PC-3 (cell line): Measurements from ENCODE around the gene BZW2. TPM values are rescaled to one million over a fixed set of nuclear protein-coding genes. Genes with fewer than 3 reads are reported as not detected.

Experiments
- ATAC-seq: fragments of 200-7000 bp; cut with Tn5 transposase; 2 replicates; pipeline ENCODE4 v1.9.1; 2020; ENCODE audit warnings: mild to moderate bottlenecking, moderate library complexity
- BruUV-seq: library from RNA; stranded (reverse); fragments of 400-500 nt; replicated peaks from 2 replicates; lab custom pipeline; 2021; lab: Mats Ljungman, UMichigan
- CTCF ChIA-PET: fragments of 300-600 bp; sonication (Branson Sonifier 250); formaldehyde crosslinking; loops from one replicate; lab custom pipeline; 2022; ENCODE audit warnings: antibody characterized with exemption; lab: Charles Lee
- POLR2A ChIA-PET: fragments of 300-600 bp; sonication (Branson Sonifier 250); formaldehyde crosslinking; loops from one replicate; lab custom pipeline; 2022; ENCODE audit warnings: antibody characterized with exemption; ENCODE audit not compliant: unreplicated experiment; lab: Charles Lee
- DNase-seq: peaks from one replicate; pipeline ENCODE4 v3.0.0-alpha.2; 2015
- H2AFZ ChIP-seq: fragments of 300-600 bp; sonication (generic); 2 replicates; pipeline ENCODE4 v1.6.0; 2016; ENCODE audit warnings: antibody characterized with exemption, low read length
- H3F3A ChIP-seq: fragments of 300-600 bp; sonication (generic); one replicate; pipeline ENCODE4 v1.6.0; 2017; ENCODE audit warnings: antibody characterized with exemption, low read length, control low read depth, mild to moderate bottlenecking; ENCODE audit not compliant: unreplicated experiment
- H3K27ac ChIP-seq: fragments of 300-600 bp; sonication (generic); 2 replicates; pipeline ENCODE4 v1.5.1; 2016; ENCODE audit warnings: mild to moderate bottlenecking, low read length
- H3K27me3 ChIP-seq: fragments of 300-600 bp; sonication (generic); 2 replicates; pipeline ENCODE4 v1.6.1; 2016; ENCODE audit warnings: low read length, mixed read lengths
- H3K36me3 ChIP-seq: fragments of 300-600 bp; sonication (generic); 2 replicates; pipeline ENCODE4 v1.6.1; 2016; ENCODE audit warnings: low read depth, mixed run types, low read length, mixed read lengths
- H3K4me1 ChIP-seq: fragments of 300-600 bp; sonication (generic); 2 replicates; pipeline ENCODE4 v1.5.1; 2016; ENCODE audit warnings: low read length; ENCODE audit not compliant: insufficient read depth
- H3K4me2 ChIP-seq: fragments of 300-600 bp; sonication (generic); 2 replicates; pipeline ENCODE4 v1.6.0; 2016; ENCODE audit warnings: low read length
- H3K4me3 ChIP-seq: fragments of 300-600 bp; sonication (generic); 2 replicates; pipeline ENCODE4 v1.5.1; 2016; ENCODE audit warnings: mild to moderate bottlenecking, low read length, mixed read lengths
- H3K79me2 ChIP-seq: fragments of 300-600 bp; sonication (generic); 2 replicates; pipeline ENCODE4 v1.6.1; 2017; ENCODE audit warnings: low read length, mixed read lengths
- H3K9ac ChIP-seq: fragments of 300-600 bp; sonication (generic); 2 replicates; pipeline ENCODE4 v1.6.0; 2016; ENCODE audit warnings: mild to moderate bottlenecking, low read length
- H3K9me2 ChIP-seq: fragments of 300-600 bp; sonication (generic); replicated peaks from 2 replicates; pipeline ENCODE4 v1.6.1; 2016; ENCODE audit warnings: mixed run types, low read length, mixed read lengths
- H3K9me3 ChIP-seq: fragments of 300-600 bp; sonication (generic); 2 replicates; pipeline ENCODE4 v1.6.1; 2016; ENCODE audit warnings: low read length, mixed read lengths
- H4K20me1 ChIP-seq: fragments of 300-600 bp; sonication (generic); 2 replicates; pipeline ENCODE4 v1.6.1; 2016; ENCODE audit warnings: low read length, mixed read lengths
- CTCF ChIP-seq: fragments of 300-600 bp; sonication (generic); conservative IDR thresholded peaks from 2 replicates; pipeline ENCODE4 v1.5.1; 2017; ENCODE audit warnings: antibody characterized with exemption, low read depth, mild to moderate bottlenecking, low read length
- EZH2 ChIP-seq: fragments of 300-600 bp; sonication (generic); IDR thresholded peaks from one replicate; pipeline ENCODE4 v1.6.1; 2017; ENCODE audit warnings: antibody characterized with exemption, mild to moderate bottlenecking, low read length; ENCODE audit not compliant: unreplicated experiment
- EZH2phosphoT487 ChIP-seq: fragments of 300-600 bp; sonication (generic); IDR thresholded peaks from 2 replicates; pipeline ENCODE4 v1.6.1; 2018; ENCODE audit warnings: mild to moderate bottlenecking, antibody characterized with exemption, low read length, borderline replicate concordance
- intact Hi-C: fragments of 100-400 bp; cut with micrococcal nuclease; formaldehyde crosslinking; loops from 2 replicates; pipeline ENCODE4 v1.9.0; 2023
- total RNA-seq: library from RNA; depleted of rRNA; stranded (reverse); fragments of >200 nt; gene quantifications from 2 replicates; pipeline ENCODE4 v1.2.3, GENCODE V29; 2014

Gene BZW2
- total RNA-seq, 1 experiment from 2014 or later: 86.1 TPM

GRCh38 chr7:16739863-16740622 is 94.1 kb downstream of the BZW2 start:
- H3K9me2 ChIP-seq: no peaks in the 10 kb centered on the region
- no peak overlapping the region for H2AFZ ChIP-seq
- no peak overlapping the region for H3K4me3 ChIP-seq
- CTCF ChIA-PET: interaction anchor here (0.8 kb wide), 1 partner anchor 61 kb away, joined by 3 read pairs; no protein-coding TSS in a partner anchor
- H3K4me1 ChIP-seq: peaks cover 41% of the 10 kb centered on the region
- H4K20me1 ChIP-seq: no peaks in the 10 kb centered on the region
- DNase-seq: peak; percentile 92
- no peaks in the 10 kb centered on the region for H3K9me3 ChIP-seq
- BruUV-seq: no TSS peak
- no peak overlapping the region for H3K9ac ChIP-seq
- TF ChIP-seq EZH2 (no peak), CTCF (no peak), EZH2phosphoT487 (no peak)
- H3K4me2 ChIP-seq: peak overlapping the region; percentile 37
- ATAC-seq: peak; percentile 97
- POLR2A ChIA-PET: interaction anchor here (0.6 kb wide), 1 partner anchor 141 kb away, joined by 6 read pairs; no protein-coding TSS in a partner anchor
- no peaks in the 10 kb centered on the region for H3F3A ChIP-seq
- H3K79me2 ChIP-seq: no peaks in the 10 kb centered on the region
- H3K27ac ChIP-seq: peak overlapping the region; percentile 65
- H3K27me3 ChIP-seq: no peaks in the 10 kb centered on the region
- intact Hi-C loops: loop anchor here (1.0 kb wide), 1 partner anchor 13 kb away; the partner anchor contains the start of gene TSPAN13
- no peaks in the 10 kb centered on the region for H3K36me3 ChIP-seq

GRCh38 chr7:16740623-16740953 is 94.6 kb downstream of the BZW2 start:
- BruUV-seq: no TSS peak
- TF ChIP-seq EZH2 (no peak), CTCF (no peak), EZH2phosphoT487 (no peak)
- Histone ChIP-seq H3K27me3 (no peaks in the 10 kb centered on the region), H3F3A (no peaks in the 10 kb centered on the region), H3K4me2 (peak overlapping the region; percentile 37), H4K20me1 (no peaks in the 10 kb centered on the region), H3K9me3 (no peaks in the 10 kb centered on the region), H3K4me1 (peaks cover 35% of the 10 kb centered on the region), H3K27ac (peak overlapping the region; percentile 65), H2AFZ (no peak overlapping the region), H3K79me2 (no peaks in the 10 kb centered on the region), H3K36me3 (no peaks in the 10 kb centered on the region), H3K4me3 (no peak overlapping the region), H3K9ac (no peak overlapping the region), H3K9me2 (no peaks in the 10 kb centered on the region)
- CTCF ChIA-PET: interaction anchor here (0.8 kb wide), 1 partner anchor 60 kb away, joined by 3 read pairs; no protein-coding TSS in a partner anchor
- ATAC-seq (no peak), DNase-seq (no peak)
- POLR2A ChIA-PET: interaction anchor here (0.6 kb wide), 1 partner anchor 141 kb away, joined by 6 read pairs; no protein-coding TSS in a partner anchor
- intact Hi-C loops: loop anchor here (1.0 kb wide), 1 partner anchor 13 kb away; the partner anchor contains the start of gene TSPAN13
